K562 (cell line): ENCODE data around the gene YPEL5. TPM values are rescaled to one million over a fixed set of nuclear protein-coding genes. Genes with fewer than 3 reads are reported as not detected.
"Not testable (repeated sequence)": the region's sequence is repeated elsewhere in the genome, so short reads cannot be mapped to it uniquely, and the experiment has no call there.

Experiments used
- ATAC-seq: fragments of 200-7000 bp; cut with Tn5 transposase; 3 replicates; pipeline ENCODE4 v1.9.1; 2020; ENCODE audit warnings: moderate library complexity
- BruUV-seq: library from RNA; stranded (reverse); fragments of 400-500 nt; replicated peaks from 2 replicates; lab custom pipeline; 2021; lab: Mats Ljungman, UMichigan
- CTCF ChIA-PET: fragments of 300-600 bp; formaldehyde crosslinking; extraction: SDS; loops from one replicate; lab custom pipeline; 2021; ENCODE audit warnings: low intra/inter-chr PET ratio; lab: Yijun Ruan, JAX
- POLR2A ChIA-PET: fragments of 300-600, 350-650 bp; sonication (Branson Sonifier 250); formaldehyde crosslinking; extraction: SDS; loops from one replicate; lab custom pipeline; 2021; ENCODE audit warnings: antibody characterized with exemption, inconsistent platforms; lab: Yijun Ruan, JAX
- DNase-seq, 4 experiments: peaks; one replicate each; pipeline versions ENCODE4 v3.0.0 to v3.0.0-alpha.2; 2011 to 2018; ENCODE audit warnings: low spot score in 3 of 4, mixed read lengths in 3 of 4; ENCODE audit errors: extremely low read depth in 1 of 4
- FAIRE-seq: peaks from 2 replicates; lab custom pipeline; 2011; peaks lifted over from hg19 to GRCh38; lab: Jason Lieb, UNC
- H2AFZ ChIP-seq: 2 replicates; pipeline ENCODE4 v1.6.0; 2011; ENCODE audit warnings: low read depth, low read length, control low read depth, inconsistent platforms
- H3K27ac ChIP-seq: fragments of 200-600 bp; 3 replicates; pipeline ENCODE4 v1.8.0; 2011; ENCODE audit warnings: low read depth, mild to moderate bottlenecking, control low read depth, inconsistent platforms, low read length, moderate library complexity, mixed read lengths; ENCODE audit errors: extremely low read depth
- H3K27me3 ChIP-seq, 2 experiments: fragments of 300-600 bp in 1 of 2; 2 replicates in 1 of 2; 3 replicates in 1 of 2; pipeline versions ENCODE4 v1.6.0 to v1.8.0; 2011; ENCODE audit warnings: inconsistent platforms in 2 of 2, low read length in 2 of 2, mild to moderate bottlenecking in 1 of 2, mixed read lengths in 1 of 2, moderate library complexity in 1 of 2; ENCODE audit not compliant: control insufficient read depth in 2 of 2, insufficient read depth in 2 of 2
- H3K36me3 ChIP-seq: fragments of 300-600 bp; 3 replicates; pipeline ENCODE4 v1.8.0; 2011; ENCODE audit warnings: mild to moderate bottlenecking, low read length, inconsistent platforms; ENCODE audit not compliant: control insufficient read depth, insufficient read depth
- H3K4me1 ChIP-seq, 2 experiments: fragments of 200-600 bp in 1 of 2; replicated peaks in 1 of 2; 2 replicates in 1 of 2; 3 replicates in 1 of 2; pipeline versions ENCODE4 v1.5.1 to v1.8.0; 2011; ENCODE audit warnings: inconsistent platforms in 2 of 2, low read length in 2 of 2, mild to moderate bottlenecking in 1 of 2, mixed read lengths in 1 of 2, moderate library complexity in 1 of 2; ENCODE audit not compliant: control insufficient read depth in 2 of 2, insufficient read depth in 2 of 2
- H3K4me2 ChIP-seq: 2 replicates; pipeline ENCODE4 v1.6.1; 2011; ENCODE audit warnings: low read length, control low read depth, inconsistent platforms, mixed read lengths; ENCODE audit not compliant: insufficient read depth
- H3K4me3 ChIP-seq: fragments of 200-600 bp; sonication (generic), shearing (Covaris generic); 2 replicates; pipeline ENCODE4 v1.5.1; 2016; ENCODE audit warnings: control low read depth, inconsistent platforms
- H3K79me2 ChIP-seq: fragments of 200-600 bp; 3 replicates; pipeline ENCODE4 v1.8.0; 2011; ENCODE audit warnings: low read length, inconsistent platforms; ENCODE audit not compliant: control insufficient read depth, insufficient read depth
- H3K9ac ChIP-seq, 2 experiments: 2 replicates each; pipeline versions ENCODE4 v1.6.0 to v1.6.1; 2011; ENCODE audit warnings: low read depth in 2 of 2, low read length in 2 of 2, control low read depth in 1 of 2, inconsistent platforms in 1 of 2, mild to moderate bottlenecking in 1 of 2, mixed read lengths in 1 of 2; ENCODE audit not compliant: insufficient read depth in 1 of 2
- H3K9me1 ChIP-seq: one replicate; pipeline ENCODE4 v1.6.0; 2011; ENCODE audit warnings: inconsistent platforms, mild to moderate bottlenecking, low read length, moderate library complexity; ENCODE audit not compliant: control insufficient read depth, insufficient read depth
- H3K9me3 ChIP-seq: replicated peaks from 2 replicates; pipeline ENCODE4 v1.5.1; 2011; ENCODE audit warnings: low read depth, low read length, inconsistent platforms; ENCODE audit not compliant: control insufficient read depth, insufficient read depth
- H4K20me1 ChIP-seq: replicated peaks from 2 replicates; pipeline ENCODE4 v1.6.1; 2011; ENCODE audit warnings: low read length, inconsistent platforms, mixed read lengths; ENCODE audit not compliant: control insufficient read depth, insufficient read depth
- PPARD ChIP-seq: fragments of 250-450 bp; sonication (Bioruptor Pico); IDR thresholded peaks from 2 replicates; pipeline ENCODE4 v1.8.0; 2022; ENCODE audit warnings: inconsistent platforms, mild to moderate bottlenecking, moderate library complexity
- WGBS: fragments of 100-300 bp; shearing (Covaris generic); methylation state at CpG from one replicate; pipeline ENCODE4 v1.1.6; 2016; ENCODE audit warnings: low coverage, mixed read lengths; ENCODE audit not compliant: insufficient coverage; ENCODE audit errors: missing lambda C conversion rate; 5-methylcytosine and 5-hydroxymethylcytosine counted together
- in situ Hi-C: fragments of 300-500 bp; cut with MboI; formaldehyde crosslinking; loops from 4 replicates; pipeline ENCODE4 v1.15.0; 2018; ENCODE audit warnings: inconsistent platforms, mixed read lengths
- intact Hi-C: fragments of 100-400 bp; cut with micrococcal nuclease; formaldehyde crosslinking; loops from 2 replicates; pipeline ENCODE4 v1.14.2; 2022
- polyA plus RNA-seq, 8 experiments: library from polyadenylated mRNA; depleted of rRNA in 4 of 8; stranded (reverse) in 5 of 8; unstranded in 3 of 8; fragments of >200 nt; fragmentation: Nextera tagmentation in 2 of 8; fragmentation: Illumina TruSeq in 1 of 8; extraction: Ambion mirVana in 2 of 8; extraction: Trizol in 1 of 8; gene quantifications; 2 replicates each; pipeline versions ENCODE4 v1.2.1 to v1.2.3, GENCODE V29; 2011 to 2014; ENCODE audit warnings: inconsistent platforms in 1 of 8, missing spikeins in 1 of 8
- total RNA-seq, 7 experiments: library from RNA; depleted of rRNA in 6 of 7; stranded (reverse); fragments of >200 nt in 6 of 7; fragmentation: Illumina TruSeq in 2 of 7; extraction: Trizol in 2 of 7; gene quantifications; 2 replicates each; pipeline versions ENCODE4 v1.2.1 to v1.2.3, GENCODE V29; 2011 to 2021; ENCODE audit warnings: low replicate concordance in 1 of 7
- TF ChIP-seq, protein P1 (sequence below): fragments of 450-650 bp; IDR thresholded peaks from 2 replicates; pipeline ENCODE4 v1.6.1; 2016; ENCODE audit warnings: borderline replicate concordance
- TF ChIP-seq, protein P2 (sequence below): fragments of 250-450 bp; sonication (Bioruptor Pico); IDR thresholded peaks from 2 replicates; pipeline ENCODE4 v1.5.1; 2021; ENCODE audit warnings: mild to moderate bottlenecking
- TF ChIP-seq, protein P3 (sequence below): fragments of 250-450 bp; sonication (Bioruptor Pico); IDR thresholded peaks from 2 replicates; pipeline ENCODE4 v1.8.0; 2022; ENCODE audit warnings: inconsistent platforms

YPEL5 gene
- total and polyA plus RNA-seq, 9 of the 15 experiments (the other 6 are each of a cell fraction or from before 2014, with no cell fraction given), result 5.4 to 34.4 (median 12.3) TPM

DNA sequence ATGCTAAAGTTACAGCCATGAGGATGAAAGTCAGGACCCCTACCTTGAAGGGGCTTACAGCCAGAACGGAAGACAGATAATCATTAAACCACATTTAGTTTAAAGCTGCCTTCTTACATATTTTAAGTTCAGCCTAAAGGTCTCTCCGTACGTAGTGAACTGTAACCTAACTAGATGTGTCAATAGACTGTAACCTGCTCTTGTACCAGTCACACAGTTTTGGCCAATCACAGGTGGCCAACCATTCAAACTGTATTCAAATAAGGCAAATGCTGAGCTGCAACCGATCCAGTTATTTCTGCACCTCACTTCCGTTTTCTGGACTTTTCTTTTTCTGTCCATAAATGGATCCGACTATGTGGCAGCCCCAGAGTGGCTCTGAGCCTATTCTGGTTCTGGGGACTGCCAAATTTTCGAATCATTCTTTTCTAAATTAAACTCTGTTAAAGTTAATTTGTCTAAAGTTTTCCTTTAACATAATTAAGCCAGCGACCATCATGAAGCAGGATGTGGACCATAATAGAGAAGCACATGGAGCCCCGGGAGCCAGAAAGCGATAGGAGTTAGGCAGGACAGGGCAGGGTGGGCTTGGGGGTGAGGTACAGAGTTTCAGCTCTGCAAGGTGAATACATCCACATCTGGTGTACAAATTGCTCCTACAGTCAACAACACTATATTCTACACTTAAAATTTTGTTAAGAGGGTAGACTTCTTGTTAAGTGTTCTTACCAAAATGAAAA lies 48.4 kb upstream of the YPEL5 start (continued):
- TF ChIP-seq, protein P1, sequence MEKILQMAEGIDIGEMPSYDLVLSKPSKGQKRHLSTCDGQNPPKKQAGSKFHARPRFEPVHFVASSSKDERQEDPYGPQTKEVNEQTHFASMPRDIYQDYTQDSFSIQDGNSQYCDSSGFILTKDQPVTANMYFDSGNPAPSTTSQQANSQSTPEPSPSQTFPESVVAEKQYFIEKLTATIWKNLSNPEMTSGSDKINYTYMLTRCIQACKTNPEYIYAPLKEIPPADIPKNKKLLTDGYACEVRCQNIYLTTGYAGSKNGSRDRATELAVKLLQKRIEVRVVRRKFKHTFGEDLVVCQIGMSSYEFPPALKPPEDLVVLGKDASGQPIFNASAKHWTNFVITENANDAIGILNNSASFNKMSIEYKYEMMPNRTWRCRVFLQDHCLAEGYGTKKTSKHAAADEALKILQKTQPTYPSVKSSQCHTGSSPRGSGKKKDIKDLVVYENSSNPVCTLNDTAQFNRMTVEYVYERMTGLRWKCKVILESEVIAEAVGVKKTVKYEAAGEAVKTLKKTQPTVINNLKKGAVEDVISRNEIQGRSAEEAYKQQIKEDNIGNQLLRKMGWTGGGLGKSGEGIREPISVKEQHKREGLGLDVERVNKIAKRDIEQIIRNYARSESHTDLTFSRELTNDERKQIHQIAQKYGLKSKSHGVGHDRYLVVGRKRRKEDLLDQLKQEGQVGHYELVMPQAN, result no peak
- TF ChIP-seq, protein P2, sequence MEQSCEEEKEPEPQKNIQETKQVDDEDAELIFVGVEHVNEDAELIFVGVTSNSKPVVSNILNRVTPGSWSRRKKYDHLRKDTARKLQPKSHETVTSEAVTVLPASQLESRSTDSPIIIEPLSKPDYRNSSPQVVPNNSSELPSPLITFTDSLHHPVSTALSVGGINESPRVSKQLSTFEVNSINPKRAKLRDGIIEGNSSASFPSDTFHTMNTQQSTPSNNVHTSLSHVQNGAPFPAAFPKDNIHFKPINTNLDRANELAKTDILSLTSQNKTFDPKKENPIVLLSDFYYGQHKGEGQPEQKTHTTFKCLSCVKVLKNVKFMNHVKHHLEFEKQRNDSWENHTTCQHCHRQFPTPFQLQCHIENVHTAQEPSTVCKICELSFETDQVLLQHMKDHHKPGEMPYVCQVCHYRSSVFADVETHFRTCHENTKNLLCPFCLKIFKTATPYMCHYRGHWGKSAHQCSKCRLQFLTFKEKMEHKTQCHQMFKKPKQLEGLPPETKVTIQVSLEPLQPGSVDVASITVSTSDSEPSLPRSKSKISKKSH (CRISPR knock-in tag), result no peak
- no peak for TF ChIP-seq PPARD
- TF ChIP-seq, protein P3, sequence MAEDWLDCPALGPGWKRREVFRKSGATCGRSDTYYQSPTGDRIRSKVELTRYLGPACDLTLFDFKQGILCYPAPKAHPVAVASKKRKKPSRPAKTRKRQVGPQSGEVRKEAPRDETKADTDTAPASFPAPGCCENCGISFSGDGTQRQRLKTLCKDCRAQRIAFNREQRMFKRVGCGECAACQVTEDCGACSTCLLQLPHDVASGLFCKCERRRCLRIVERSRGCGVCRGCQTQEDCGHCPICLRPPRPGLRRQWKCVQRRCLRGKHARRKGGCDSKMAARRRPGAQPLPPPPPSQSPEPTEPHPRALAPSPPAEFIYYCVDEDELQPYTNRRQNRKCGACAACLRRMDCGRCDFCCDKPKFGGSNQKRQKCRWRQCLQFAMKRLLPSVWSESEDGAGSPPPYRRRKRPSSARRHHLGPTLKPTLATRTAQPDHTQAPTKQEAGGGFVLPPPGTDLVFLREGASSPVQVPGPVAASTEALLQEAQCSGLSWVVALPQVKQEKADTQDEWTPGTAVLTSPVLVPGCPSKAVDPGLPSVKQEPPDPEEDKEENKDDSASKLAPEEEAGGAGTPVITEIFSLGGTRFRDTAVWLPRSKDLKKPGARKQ (CRISPR knock-in tag), result no peak

DNA sequence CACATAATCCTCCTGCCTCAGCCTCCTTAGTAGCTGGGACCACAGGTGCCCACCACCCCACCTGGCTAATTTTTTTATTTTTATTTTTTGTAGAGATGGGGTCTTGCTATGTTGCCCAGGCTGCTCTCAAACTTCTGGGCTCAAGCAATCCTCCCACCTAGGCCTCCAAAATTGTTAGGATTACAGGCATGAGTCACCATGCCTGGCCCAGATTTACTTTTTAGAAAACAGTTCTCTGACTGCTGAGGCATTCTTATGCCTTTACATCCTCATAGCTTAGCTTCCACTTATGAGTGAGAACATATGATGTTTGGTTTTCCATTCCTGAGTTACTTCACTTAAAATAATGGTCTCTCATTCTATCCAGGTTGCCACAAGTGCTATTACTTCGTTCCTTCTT lies 47.4 kb upstream of the YPEL5 start:
- H3K9me1 ChIP-seq, H3K9ac ChIP-seq, H3K79me2 ChIP-seq, intact Hi-C loops, H3K36me3 ChIP-seq, BruUV-seq, H3K27ac ChIP-seq, DNase-seq, H2AFZ ChIP-seq, H3K4me1 ChIP-seq, POLR2A ChIA-PET, in situ Hi-C loops, CTCF ChIA-PET, FAIRE-seq, H4K20me1 ChIP-seq, H3K4me2 ChIP-seq, H3K4me3 ChIP-seq, ATAC-seq, H3K9me3 ChIP-seq: not testable (repeated sequence)
- H3K27me3 ChIP-seq, result peaks cover 12 to 16% of the 10 kb centered on the region in 2 experiments; a peak in 4 of 5 replicates
- WGBS, result 0% methylated on average over 1 of the region's 1 CpG

DNA sequence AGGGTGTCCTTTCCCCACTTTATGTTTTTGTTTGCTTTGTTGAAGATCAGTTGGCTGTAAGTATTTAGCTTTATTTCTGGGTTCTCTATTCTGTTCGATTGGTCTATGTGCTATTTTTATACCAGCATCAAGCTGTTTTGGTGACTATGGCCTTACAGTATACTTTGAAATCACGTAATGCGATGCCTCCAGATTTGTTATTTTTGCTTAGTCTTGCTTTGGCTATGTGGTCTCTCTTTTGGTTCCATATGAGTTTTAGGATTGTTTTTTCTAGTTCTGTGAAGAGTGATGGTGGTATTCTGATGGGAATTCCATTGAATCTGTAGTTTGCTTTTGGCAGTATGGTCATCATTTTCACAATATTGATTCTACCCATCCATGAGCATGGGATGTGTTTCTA lies 46.1 kb upstream of the YPEL5 start:
- FAIRE-seq, H3K79me2 ChIP-seq, intact Hi-C loops, DNase-seq, ATAC-seq, H3K9me1 ChIP-seq, POLR2A ChIA-PET, CTCF ChIA-PET, H3K27ac ChIP-seq, H2AFZ ChIP-seq, H3K4me1 ChIP-seq, H3K36me3 ChIP-seq, H3K4me2 ChIP-seq, H3K9me3 ChIP-seq, H3K9ac ChIP-seq, BruUV-seq, H4K20me1 ChIP-seq, H3K4me3 ChIP-seq, in situ Hi-C loops: not testable (repeated sequence)
- H3K27me3 ChIP-seq, result peaks cover 12 to 18% of the 10 kb centered on the region in 2 experiments; a peak in 4 of 5 replicates
- 2% methylated on average over 3 of the region's 3 CpGs for WGBS
